Stomach (tissue), 9 donors: Measurements from ENCODE around the gene MRPL2. TPM values are rescaled to one million over a fixed set of nuclear protein-coding genes. Genes with fewer than 3 reads are reported as not detected.

Source experiments
- DNase-seq, 2 donors: peaks; one replicate each; pipeline versions ENCODE4 v3.0.0 to v3.0.0-alpha.2; 2013 to 2019
- H3K27ac ChIP-seq, 5 donors: fragments of 200-600 bp in 4 of 5; sonication (generic) in 4 of 5; one replicate each; pipeline ENCODE4 v1.5.1; 2013 to 2019; ENCODE audit warnings: mild to moderate bottlenecking in 1 of 5, moderate library complexity in 1 of 5
- H3K27me3 ChIP-seq, 3 donors: fragments of 200-600 bp; sonication (generic); one replicate each; pipeline ENCODE4 v1.5.1; 2017 to 2019; ENCODE audit warnings: mixed run types in 1 of 3
- H3K36me3 ChIP-seq, 4 donors: fragments of 200-600 bp; sonication (generic); 1 replicate in 3 of 4; 2 replicates in 1 of 4; pipeline ENCODE4 v1.5.1; 2016 to 2019
- H3K4me1 ChIP-seq, 4 donors: fragments of 200-600 bp; sonication (generic); one replicate each; pipeline ENCODE4 v1.5.1; 2016 to 2019
- H3K4me3 ChIP-seq, 4 donors: fragments of 200-600 bp; sonication (generic) in 3 of 4; one replicate each; pipeline ENCODE4 v1.5.1; 2016 to 2019; ENCODE audit warnings: mild to moderate bottlenecking in 1 of 4
- H3K9me3 ChIP-seq, 4 donors: fragments of 200-600 bp; sonication (generic); one replicate each; pipeline ENCODE4 v1.5.1; 2016 to 2019
- CTCF ChIP-seq, 7 experiments: fragments of 450-650 bp in 4 of 7; fragments of 200-600 bp in 3 of 7; sonication (generic) in 3 of 7; IDR thresholded peaks; one replicate each; pipeline ENCODE4 v1.5.1; 2016 to 2019; ENCODE audit warnings: antibody characterized with exemption in 7 of 7, control low read depth in 2 of 7, mild to moderate bottlenecking in 1 of 7
- EP300 ChIP-seq: sonication (generic); formaldehyde crosslinking; IDR thresholded peaks from one replicate; pipeline ENCODE4 v1.6.1; 2017; ENCODE audit warnings: antibody characterized with exemption
- POLR2A ChIP-seq, 4 donors: fragments of 450-650 bp; IDR thresholded peaks; one replicate each; pipeline ENCODE4 v1.6.1; 2016; ENCODE audit warnings: antibody characterized with exemption in 4 of 4, control low read depth in 2 of 4, mild to moderate bottlenecking in 1 of 4, moderate library complexity in 1 of 4
- POLR2AphosphoS5 ChIP-seq, 3 donors: sonication (generic); formaldehyde crosslinking; IDR thresholded peaks; one replicate each; pipeline ENCODE4 v1.6.1; 2016; ENCODE audit warnings: antibody characterized with exemption in 3 of 3
- WGBS, 5 donors: extraction: QIAGEN DNeasy Blood & Tissue Kit in 3 of 5; methylation state at CpG; one replicate each; pipeline versions ENCODE4 v1.1.5 to v1.1.7; 2013 to 2018; 5-methylcytosine and 5-hydroxymethylcytosine counted together
- intact Hi-C: fragments of 100-400 bp; cut with DNase I; formaldehyde crosslinking; loops from one replicate; pipeline ENCODE4 v1.15.1; 2023; ENCODE audit warnings: low total_unique reads
- polyA plus RNA-seq, 3 donors: library from polyadenylated mRNA; stranded (reverse); fragments of 200-250 nt; gene quantifications; one replicate each; pipeline ENCODE4 v1.2.3, GENCODE V29; 2013
- total RNA-seq, 5 donors: library from RNA; depleted of rRNA; stranded (reverse); fragments of >200 nt; gene quantifications; one replicate each; pipeline versions ENCODE4 v1.1.0 to v1.2.3, GENCODE V29; 2014 to 2016
- donor health status: healthy with polysubstance abuse.
- donor health status: Bipolar disorder and iron deficiency.
- donor health status: healthy.

MRPL2 gene
- total and polyA plus RNA-seq, 8 donors, result 3.5 to 74.8 (median 19.6) TPM

- TF ChIP-seq CTCF (IDR thresholded peaks at IDR 0.05), result no peak
- TF ChIP-seq EP300, result no peak
- no peak for TF ChIP-seq POLR2A (IDR thresholded peaks at IDR 0.05)
- no peak for TF ChIP-seq POLR2AphosphoS5 (IDR thresholded peaks at IDR 0.05)
- no peaks in the 10 kb centered on the region for H3K36me3 ChIP-seq
- DNase-seq, result no peak
- no peaks in the 10 kb centered on the region for H3K9me3 ChIP-seq
- no peak overlapping the region for H3K27ac ChIP-seq
- no peak overlapping the region for H3K4me3 ChIP-seq
- peaks cover 0 to 22% (median 5%) of the 10 kb centered on the region in 3 donors for H3K27me3 ChIP-seq
- intact Hi-C loops, result no loop called here
- 92 to 97% (median 94%) methylated on average over 4 of the region's 4 CpGs for WGBS, 5 donors
- peaks cover 7 to 28% (median 20%) of the 10 kb centered on the region in 4 donors for H3K4me1 ChIP-seq
Observed at GRCh38 chr6:43081043-43081442, 21.8 kb upstream of the MRPL2 start.

GRCh38 chr6:43078691-43079090 is 19.5 kb upstream of the MRPL2 start:
- peaks cover 0 to 16% (median 12%) of the 10 kb centered on the region in 4 donors for H3K36me3 ChIP-seq

GRCh38 chr6:43077981-43078511 is 18.8 kb upstream of the MRPL2 start:
- peaks cover 10 to 35% (median 27%) of the 10 kb centered on the region in 4 donors for H3K4me1 ChIP-seq
- WGBS, 5 donors, result 81 to 91% (median 85%) methylated on average over 6 of the region's 6 CpGs
- H3K9me3 ChIP-seq, result no peaks in the 10 kb centered on the region
- DNase-seq, result no peak
- peak overlapping the region in 1 of 4 donors; percentile 93 for H3K4me3 ChIP-seq
- peaks cover 0 to 31% (median 5%) of the 10 kb centered on the region in 3 donors for H3K27me3 ChIP-seq
- H3K27ac ChIP-seq, result peak overlapping the region in 1 of 5 donors; percentile 20
- intact Hi-C loops, result loop anchor here (10.0 kb wide), 1 partner anchor 67 kb away; no protein-coding TSS in a partner anchor
- TF ChIP-seq POLR2A (IDR thresholded peaks at IDR 0.05), result no peak
- no peak for TF ChIP-seq EP300
- TF ChIP-seq POLR2AphosphoS5 (IDR thresholded peaks at IDR 0.05), result no peak
- no peak for TF ChIP-seq CTCF (IDR thresholded peaks at IDR 0.05)
- H3K36me3 ChIP-seq, result peaks cover 0 to 22% (median 18%) of the 10 kb centered on the region in 4 donors

More at GRCh38 chr6:43078691-43079090, 19.5 kb upstream of the MRPL2 start:
- Histone ChIP-seq H3K9me3 (no peaks in the 10 kb centered on the region), H3K4me1 (peaks cover 10 to 35% (median 27%) of the 10 kb centered on the region in 4 donors), H3K27me3 (peaks cover 0 to 31% (median 5%) of the 10 kb centered on the region in 3 donors), H3K27ac (no peak overlapping the region), H3K4me3 (no peak overlapping the region)
- TF ChIP-seq CTCF (IDR thresholded peaks at IDR 0.05), result no peak
- no peak for TF ChIP-seq POLR2A (IDR thresholded peaks at IDR 0.05)
- TF ChIP-seq EP300, result no peak
- TF ChIP-seq POLR2AphosphoS5 (IDR thresholded peaks at IDR 0.05), result no peak
- intact Hi-C loops, result loop anchor here (10.0 kb wide), 1 partner anchor 66 kb away; no protein-coding TSS in a partner anchor
- 81 to 100% (median 84%) methylated on average over 2 of the region's 2 CpGs for WGBS, 5 donors
- DNase-seq, result no peak

GRCh38 chr6:43077333-43077809 is 18.1 kb upstream of the MRPL2 start:
- peak in 1 of 2 donors; percentile 42 for DNase-seq
- Histone ChIP-seq H3K4me1 (peaks cover 10 to 31% (median 26%) of the 10 kb centered on the region in 4 donors), H3K4me3 (peak overlapping the region; percentile 61 to 93 (median 70)), H3K9me3 (no peaks in the 10 kb centered on the region), H3K27ac (peak overlapping the region in 3 of 5 donors; percentile 65 to 74 (median 74)), H3K27me3 (peaks cover 0 to 31% (median 5%) of the 10 kb centered on the region in 3 donors), H3K36me3 (peaks cover 0 to 29% (median 25%) of the 10 kb centered on the region in 4 donors)
- WGBS, 5 donors, result 19 to 31% (median 23%) methylated on average over 8 of the region's 8 CpGs
- TF ChIP-seq EP300 (no peak), POLR2AphosphoS5 (IDR thresholded peaks at IDR 0.05) (no peak), POLR2A (IDR thresholded peaks at IDR 0.05) (no peak), CTCF (IDR thresholded peaks at IDR 0.05) (no peak)
- intact Hi-C loops, result loop anchor here (10.0 kb wide), 1 partner anchor 67 kb away; no protein-coding TSS in a partner anchor
